ENCODE data around the gene RBFA. TPM values are rescaled to one million over a fixed set of nuclear protein-coding genes. Genes with fewer than 3 reads are reported as not detected.

RBFA gene
- total RNA-seq, 2 experiments from 2014 or later: 32.2 to 39.1 TPM

DNA sequence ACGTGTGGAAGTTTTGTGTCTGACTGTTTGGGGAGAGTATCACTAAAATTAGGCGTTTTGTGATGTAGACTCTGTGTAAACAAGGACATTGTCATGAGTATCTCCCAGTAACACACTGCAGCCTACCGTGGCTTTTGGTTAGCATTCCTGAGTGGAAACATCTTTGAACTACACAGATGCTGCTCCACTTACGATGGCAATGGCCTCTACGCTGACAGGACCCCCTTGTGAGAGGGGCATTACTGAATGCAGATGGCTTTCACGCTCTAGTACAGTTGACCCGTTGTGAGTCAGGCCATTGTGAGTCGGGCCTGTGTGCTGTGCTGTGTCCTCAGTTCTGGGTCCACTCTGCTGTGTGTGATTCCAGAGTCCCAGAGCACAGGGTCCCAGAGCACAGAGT lies 40.5 kb downstream of the RBFA start:
- peaks cover 4% of the 10 kb centered on the region for H3K36me3 Mint-ChIP-seq (ENCODE audit: low read depth)
- DNase-seq (no peak), ATAC-seq (no peak)
- no peaks in the 10 kb centered on the region for H3K9me3 Mint-ChIP-seq (ENCODE audit: low read depth)
- no peaks in the 10 kb centered on the region for H3K4me1 Mint-ChIP-seq
- H3K27me3 Mint-ChIP-seq: no peaks in the 10 kb centered on the region
- no peak overlapping the region for H3K4me3 Mint-ChIP-seq
- intact Hi-C loops (cut with DNase I, micrococcal nuclease): no loop called here
- no peak overlapping the region for H3K27ac Mint-ChIP-seq
- CTCF ChIA-PET: no interaction called here
- POLR2A ChIA-PET: no interaction called here

DNA sequence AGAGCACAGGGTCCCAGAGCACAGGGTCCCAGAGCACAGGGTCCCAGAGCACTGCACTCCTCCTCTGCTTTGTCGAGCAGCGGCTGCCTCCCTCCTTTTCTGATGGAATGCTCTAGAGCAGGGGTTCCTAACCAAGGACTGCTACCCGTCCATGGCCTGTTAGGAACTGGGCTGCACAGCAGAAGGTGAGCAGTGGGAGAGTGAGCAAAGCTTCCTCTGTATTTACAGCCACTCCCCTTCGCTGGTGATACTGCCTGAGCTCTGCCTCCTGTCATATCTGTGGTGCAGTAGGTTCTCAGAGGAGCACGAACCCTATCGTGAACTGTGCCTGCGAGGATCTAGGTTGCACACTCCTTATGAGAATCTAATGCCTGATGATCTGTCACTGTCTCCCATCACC lies 41.7 kb downstream of the RBFA start:
- DNase-seq (no peak), ATAC-seq (no peak)
- H3K27me3 Mint-ChIP-seq: no peaks in the 10 kb centered on the region
- POLR2A ChIA-PET: no interaction called here
- no peaks in the 10 kb centered on the region for H3K9me3 Mint-ChIP-seq (ENCODE audit: low read depth)
- H3K4me3 Mint-ChIP-seq: no peak overlapping the region
- H3K36me3 Mint-ChIP-seq (ENCODE audit: low read depth): peaks cover 4% of the 10 kb centered on the region
- CTCF ChIA-PET: no interaction called here
- H3K27ac Mint-ChIP-seq: no peak overlapping the region
- intact Hi-C loops (cut with DNase I, micrococcal nuclease): no loop called here
- no peaks in the 10 kb centered on the region for H3K4me1 Mint-ChIP-seq

DNA sequence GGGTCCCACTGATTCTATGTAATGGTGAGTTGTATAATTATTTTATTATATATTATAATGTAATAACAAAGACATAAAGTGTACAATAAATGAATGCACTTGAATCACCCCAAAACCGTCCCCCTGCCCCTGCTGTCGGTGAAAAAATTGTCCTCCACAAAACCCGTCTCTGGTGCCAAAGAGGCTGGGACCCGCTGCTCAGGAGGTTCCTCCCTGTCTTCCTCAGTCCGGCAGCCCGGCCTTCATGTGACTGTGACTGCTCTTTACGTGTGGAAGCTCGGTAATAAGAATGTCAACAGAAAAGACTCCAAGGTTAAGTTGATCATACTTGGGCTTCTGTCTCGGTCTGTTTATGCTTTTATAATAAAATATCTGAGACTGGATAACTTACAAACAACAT lies 42.1 kb downstream of the RBFA start:
- H3K4me3 Mint-ChIP-seq: no peak overlapping the region

DNA sequence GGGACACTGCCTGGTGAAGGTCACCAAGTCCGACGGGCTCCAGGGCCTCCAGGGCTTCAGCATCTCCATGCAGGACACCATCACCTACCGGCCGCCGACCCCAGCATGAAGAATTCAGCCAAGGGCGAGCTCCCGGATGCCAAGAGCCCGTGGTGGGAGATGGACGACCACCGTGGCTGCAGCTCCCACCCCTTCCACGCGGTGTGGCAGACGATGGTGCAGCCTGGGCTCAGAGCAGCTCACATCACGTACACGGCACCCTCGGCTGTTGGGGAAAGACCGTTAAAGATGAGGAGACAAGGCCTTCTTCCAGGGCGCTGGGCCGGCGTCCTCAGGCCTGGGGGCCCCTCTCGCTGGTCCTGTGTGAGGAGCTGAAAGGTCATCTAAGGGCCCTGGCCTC lies 43.6 kb downstream of the RBFA start:
- POLR2A ChIA-PET: no interaction called here
- CTCF ChIA-PET: no interaction called here
- intact Hi-C loops (cut with DNase I, micrococcal nuclease): no loop called here
- no peaks in the 10 kb centered on the region for H3K4me1 Mint-ChIP-seq
- H3K36me3 Mint-ChIP-seq (ENCODE audit: low read depth): peaks cover 4% of the 10 kb centered on the region
- H3K27ac Mint-ChIP-seq: no peak overlapping the region
- ATAC-seq (no peak), DNase-seq (no peak)
- no peak overlapping the region for H3K4me3 Mint-ChIP-seq
- no peaks in the 10 kb centered on the region for H3K9me3 Mint-ChIP-seq (ENCODE audit: low read depth)
- H3K27me3 Mint-ChIP-seq: peaks cover 4% of the 10 kb centered on the region

More for the DNA sequence above, 42.1 kb downstream of the RBFA start:
- no peak for DNase-seq
- Mint-ChIP-seq H3K27ac (no peak overlapping the region), H3K36me3 (ENCODE audit: low read depth) (peaks cover 4% of the 10 kb centered on the region), H3K4me1 (no peaks in the 10 kb centered on the region), H3K9me3 (ENCODE audit: low read depth) (no peaks in the 10 kb centered on the region), H3K27me3 (no peaks in the 10 kb centered on the region)
- intact Hi-C loops (cut with DNase I, micrococcal nuclease): no loop called here
- POLR2A ChIA-PET: no interaction called here
- no peak for ATAC-seq
- CTCF ChIA-PET: no interaction called here

Other genes starting within 250 kb of the RBFA start
- not detected for gene KCNG2, start 236.5 kb upstream of the RBFA start, total RNA-seq
- gene SLC66A2, start 82.8 kb upstream of the RBFA start, total RNA-seq: 10 to 100 TPM; 23.4 to 28.5 TPM
- 10 to 100 TPM; 14.4 to 16.9 TPM for gene HSBP1L1, start 69.8 kb upstream of the RBFA start, total RNA-seq
- 100 to 1,000 TPM; 150 to 194 TPM for gene TXNL4A, start 45.9 kb upstream of the RBFA start, total RNA-seq
- gene ADNP2, start 74.8 kb downstream of the RBFA start, total RNA-seq: 10 to 100 TPM; 22.8 to 25.7 TPM
- not detected for gene PARD6G, start 213.1 kb downstream of the RBFA start, total RNA-seq

All from activated CD4-positive, alpha-beta T cell treated with anti-CD3 and anti-CD28 coated beads for 36 hours (primary cell).